B cell (primary cell): ENCODE results near the gene WDR70. TPM values are rescaled to one million over a fixed set of nuclear protein-coding genes. Genes with fewer than 3 reads are reported as not detected.

ENCODE experiments used
- ATAC-seq: fragments of 200-7000 bp; cut with Tn5 transposase; one replicate; pipeline ENCODE4 v1.10.0; 2021; ENCODE audit warnings: low read depth, mild to moderate bottlenecking, moderate number of reproducible peaks, moderate library complexity
- CTCF ChIA-PET: fragments of 350-600 bp; sonication (Branson Sonifier 250); formaldehyde crosslinking; loops from one replicate; lab custom pipeline; 2021; ENCODE audit warnings: antibody characterized with exemption, inconsistent platforms; lab: Charles Lee
- POLR2A ChIA-PET: fragments of 350-600 bp; sonication (Branson Sonifier 250); formaldehyde crosslinking; loops from one replicate; lab custom pipeline; 2021; ENCODE audit warnings: antibody characterized with exemption; lab: Charles Lee
- DNase-seq: peaks from one replicate; pipeline ENCODE4 v3.0.0; 2013
- H2AFZ ChIP-seq: 2 replicates; pipeline ENCODE4 v1.6.1; 2012; ENCODE audit warnings: mild to moderate bottlenecking, low read depth, low read length; ENCODE audit not compliant: insufficient read depth, poor library complexity, severe bottlenecking
- H3K27ac ChIP-seq, 2 donors: 1 replicate in 1 of 2; 2 replicates in 1 of 2; pipeline ENCODE4 v1.5.1; 2012 to 2013; ENCODE audit warnings: low read length in 2 of 2, mild to moderate bottlenecking in 2 of 2, moderate library complexity in 1 of 2
- H3K27me3 ChIP-seq, 4 experiments: fragments of 200-600 bp in 1 of 4; sonication (generic) in 1 of 4; replicated peaks in 1 of 4; 1 replicate in 2 of 4; 2 replicates in 2 of 4; pipeline versions ENCODE4 v1.6.1 to v1.7.0; 2013 to 2016; ENCODE audit warnings: low read length in 3 of 4, mild to moderate bottlenecking in 2 of 4, mixed read lengths in 1 of 4, moderate library complexity in 1 of 4; ENCODE audit not compliant: insufficient read depth in 4 of 4, control insufficient read depth in 3 of 4; ENCODE audit errors: control extremely low read depth in 1 of 4
- H3K36me3 ChIP-seq, 2 experiments: replicated peaks in 1 of 2; 1 replicate in 1 of 2; 2 replicates in 1 of 2; pipeline versions ENCODE4 v1.6.1 to v1.7.1; 2013; ENCODE audit warnings: low read length in 1 of 2; ENCODE audit not compliant: insufficient read depth in 2 of 2, control insufficient read depth in 1 of 2; ENCODE audit errors: control extremely low read depth in 1 of 2, extremely low read depth in 1 of 2
- H3K4me1 ChIP-seq, 2 donors: fragments of 200-600 bp in 1 of 2; sonication (generic) in 1 of 2; 1 replicate in 1 of 2; 2 replicates in 1 of 2; pipeline versions ENCODE4 v1.5.1 to v1.6.1; 2013 to 2017; ENCODE audit warnings: low read length in 2 of 2; ENCODE audit not compliant: control insufficient read depth in 2 of 2, insufficient read depth in 2 of 2
- H3K4me2 ChIP-seq: replicated peaks from 2 replicates; pipeline ENCODE3; 2012; ENCODE audit warnings: mild to moderate bottlenecking, low read depth, low read length; ENCODE audit not compliant: poor library complexity, severe bottlenecking
- H3K4me3 ChIP-seq, 5 experiments: fragments of 200-600 bp in 1 of 5; sonication (generic) in 1 of 5; 1 replicate in 3 of 5; 2 replicates in 2 of 5; pipeline versions ENCODE4 v1.5.1 to v1.7.0; 2011 to 2016; ENCODE audit warnings: low read length in 4 of 5, mild to moderate bottlenecking in 4 of 5, low read depth in 2 of 5, control low read depth in 1 of 5, moderate library complexity in 1 of 5; ENCODE audit not compliant: insufficient read depth in 1 of 5; ENCODE audit errors: control extremely low read depth in 1 of 5, extremely low read depth in 1 of 5
- H3K79me2 ChIP-seq: fragments of 200-600 bp; sonication (generic); one replicate; pipeline ENCODE4 v1.6.0; 2016; ENCODE audit warnings: low read length; ENCODE audit not compliant: control insufficient read depth, insufficient read depth
- H3K9ac ChIP-seq: fragments of 200-600 bp; sonication (generic); 2 replicates; pipeline ENCODE4 v1.6.1; 2017; ENCODE audit warnings: mild to moderate bottlenecking, low read length, moderate library complexity
- H3K9me3 ChIP-seq, 3 donors: one replicate each; pipeline versions ENCODE4 v1.6.1 to v1.7.1; 2013; ENCODE audit warnings: low read length in 2 of 3; ENCODE audit not compliant: control insufficient read depth in 2 of 3, insufficient read depth in 1 of 3; ENCODE audit errors: control extremely low read depth in 1 of 3
- H4K20me1 ChIP-seq: 2 replicates; pipeline ENCODE4 v1.6.0; 2012; ENCODE audit warnings: mild to moderate bottlenecking, low read length; ENCODE audit not compliant: insufficient read depth, control insufficient read depth, poor library complexity, severe bottlenecking
- H3K27ac Mint-ChIP-seq: one replicate; pipeline ENCODE4 v1.8.0; 2021; ENCODE audit warnings: mixed read lengths
- H3K27me3 Mint-ChIP-seq: one replicate; pipeline ENCODE4 v1.8.0; 2021; ENCODE audit warnings: mixed read lengths
- H3K4me1 Mint-ChIP-seq: one replicate; pipeline ENCODE4 v1.8.0; 2021; ENCODE audit warnings: mixed read lengths
- H3K4me3 Mint-ChIP-seq: one replicate; pipeline ENCODE4 v1.8.0; 2021; ENCODE audit warnings: mixed read lengths
- H3K9me3 Mint-ChIP-seq: one replicate; pipeline ENCODE4 v1.8.0; 2022; ENCODE audit warnings: mixed read lengths; ENCODE audit not compliant: insufficient read depth
- CTCF ChIP-seq: fragments of 200-600 bp; IDR thresholded peaks from one replicate; pipeline ENCODE4 v1.8.0; 2022; ENCODE audit warnings: antibody characterized with exemption, mild to moderate bottlenecking
- EZH2 ChIP-seq: IDR thresholded peaks from 2 replicates; pipeline ENCODE4 v1.6.1; 2012; ENCODE audit warnings: borderline replicate concordance, low read depth, mild to moderate bottlenecking, moderate library complexity, low read length; ENCODE audit not compliant: insufficient read depth, poor library complexity, severe bottlenecking
- WGBS: methylation state at CpG from one replicate; pipeline ENCODE4 v1.1.5; 2013; ENCODE audit warnings: missing lambda C conversion rate; ENCODE audit not compliant: insufficient coverage; 5-methylcytosine and 5-hydroxymethylcytosine counted together
- intact Hi-C: fragments of 100-400 bp; cut with micrococcal nuclease; formaldehyde crosslinking; loops from one replicate; pipeline ENCODE4 v1.10.0; 2022
- polyA plus RNA-seq: library from polyadenylated mRNA; depleted of rRNA; stranded (reverse); fragments of >200 nt; gene quantifications from 2 replicates; pipeline ENCODE4 v1.2.3, GENCODE V29; 2012
- total RNA-seq, 2 donors: library from RNA; stranded (reverse); fragments of 120-200 nt in 1 of 2; gene quantifications; 1 replicate in 1 of 2; 2 replicates in 1 of 2; pipeline versions ENCODE4 v1.2.3 to v1.2.4, GENCODE V29; 2013 to 2022

WDR70 gene
- total and polyA plus RNA-seq, 2 donors (not counting 1 experiment from before 2014, with no cell fraction given), result 12.8 to 46.8 TPM

- TF ChIP-seq EZH2, result no peak
- TF ChIP-seq CTCF, result no peak
- H3K4me1 ChIP-seq, result no peaks in the 10 kb centered on the region
- no peaks in the 10 kb centered on the region for H3K36me3 ChIP-seq
- no peaks in the 10 kb centered on the region for H3K27me3 Mint-ChIP-seq
- no peak overlapping the region for H3K27ac ChIP-seq
- no peak overlapping the region for H2AFZ ChIP-seq
- H3K9me3 Mint-ChIP-seq, result peaks cover 11% of the 10 kb centered on the region
- intact Hi-C loops, result no loop called here
- no peaks in the 10 kb centered on the region for H3K4me1 Mint-ChIP-seq
- no peak for ATAC-seq
- no peaks in the 10 kb centered on the region for H3K27me3 ChIP-seq
- POLR2A ChIA-PET, result no interaction called here
- no peak overlapping the region for H3K9ac ChIP-seq
- H3K9me3 ChIP-seq, result peaks cover 6 to 13% (median 6%) of the 10 kb centered on the region in 3 donors
- no peak overlapping the region for H3K4me3 ChIP-seq
- H3K27ac Mint-ChIP-seq, result no peak overlapping the region
- CTCF ChIA-PET, result no interaction called here
- WGBS, result no CpG with 5 or more reads among the region's 3 CpGs
- no peak overlapping the region for H3K4me2 ChIP-seq
- peaks cover 5% of the 10 kb centered on the region for H3K79me2 ChIP-seq
- no peak for DNase-seq
- H3K4me3 Mint-ChIP-seq, result no peak overlapping the region
- no peaks in the 10 kb centered on the region for H4K20me1 ChIP-seq
These were observed 92.6 kb downstream of the WDR70 start for GRCh38 chr5:37471666-37472197.

- ChIA-PET CTCF (interaction anchor here (1.1 kb wide), 1 partner anchor 64 kb away, joined by 3 read pairs; no protein-coding TSS in a partner anchor), POLR2A (no interaction called here)
- Histone ChIP-seq H3K27me3 (no peaks in the 10 kb centered on the region), H3K4me3 (no peak overlapping the region), H3K4me2 (no peak overlapping the region), H2AFZ (no peak overlapping the region), H3K9ac (no peak overlapping the region), H3K9me3 (peaks cover 0 to 11% (median 3%) of the 10 kb centered on the region in 3 donors), H3K79me2 (peaks cover 6% of the 10 kb centered on the region), H3K4me1 (no peaks in the 10 kb centered on the region), H4K20me1 (no peaks in the 10 kb centered on the region), H3K36me3 (peaks cover 2 to 26% of the 10 kb centered on the region in 2 experiments), H3K27ac (no peak overlapping the region)
- no peaks in the 10 kb centered on the region for H3K4me1 Mint-ChIP-seq
- H3K9me3 Mint-ChIP-seq, result peaks cover 2% of the 10 kb centered on the region
- intact Hi-C loops, result no loop called here
- no peak overlapping the region for H3K27ac Mint-ChIP-seq
- DNase-seq (no peak), ATAC-seq (no peak)
- TF ChIP-seq EZH2 (no peak), CTCF (no peak)
- no peak overlapping the region for H3K4me3 Mint-ChIP-seq
- H3K27me3 Mint-ChIP-seq, result no peaks in the 10 kb centered on the region
These were observed 98.3 kb downstream of the WDR70 start for GRCh38 chr5:37477426-37477825.
